ENCODE measurements around the gene SUDS3. TPM values are rescaled to one million over a fixed set of nuclear protein-coding genes. Genes with fewer than 3 reads are reported as not detected.
A peak's percentile ranks its signal among the peaks of the same experiment; 100 is the strongest.

SUDS3 gene
- total RNA-seq, 1 donor from 2014 or later: 28.5 TPM

DNA sequence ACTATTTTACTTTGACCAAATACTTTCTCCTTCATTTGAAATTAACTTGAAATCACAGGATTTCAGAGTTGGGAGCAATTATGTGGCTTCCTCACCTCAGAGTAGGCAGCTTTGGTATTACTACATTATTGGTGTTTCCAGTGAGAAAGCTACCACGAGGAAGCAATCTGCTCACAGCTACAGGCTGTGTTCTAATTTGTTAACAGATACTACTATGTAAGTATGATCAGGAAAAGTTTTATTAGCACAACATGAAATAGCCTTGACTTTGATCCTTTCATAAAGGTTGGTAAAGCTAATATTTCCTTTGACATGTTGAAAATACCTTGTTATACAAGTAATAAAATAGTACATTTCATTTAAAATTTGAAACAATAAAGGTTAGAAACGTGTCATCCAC, 34.3 kb upstream of the SUDS3 start:
- DNase-seq (no peak), ATAC-seq (no peak)
- no peak for TF ChIP-seq CTCF (IDR thresholded peaks at IDR 0.05)
- Histone ChIP-seq H3K4me3 (no peak overlapping the region), H3K27ac (no peak overlapping the region), H3K9me3 (no peaks in the 10 kb centered on the region), H3K4me1 (peaks cover 20% of the 10 kb centered on the region), H3K36me3 (no peaks in the 10 kb centered on the region), H3K27me3 (ENCODE audit: low read depth) (no peaks in the 10 kb centered on the region)
- intact Hi-C loops (cut with DNase I): no loop called here

GRCh38 chr12:118344829-118345228, 31.5 kb upstream of the SUDS3 start:
- Histone ChIP-seq H3K9me3 (no peaks in the 10 kb centered on the region), H3K4me1 (peaks cover 13% of the 10 kb centered on the region), H3K27ac (no peak overlapping the region), H3K36me3 (no peaks in the 10 kb centered on the region), H3K27me3 (ENCODE audit: low read depth) (no peaks in the 10 kb centered on the region), H3K4me3 (no peak overlapping the region)
- DNase-seq (no peak), ATAC-seq (no peak)
- intact Hi-C loops (cut with DNase I): no loop called here
- TF ChIP-seq CTCF (IDR thresholded peaks at IDR 0.05): no peak

GRCh38 chr12:118345355-118345754, 31.0 kb upstream of the SUDS3 start:
- Histone ChIP-seq H3K36me3 (no peaks in the 10 kb centered on the region), H3K9me3 (no peaks in the 10 kb centered on the region), H3K4me1 (peaks cover 13% of the 10 kb centered on the region), H3K4me3 (no peak overlapping the region), H3K27me3 (ENCODE audit: low read depth) (no peaks in the 10 kb centered on the region), H3K27ac (no peak overlapping the region)
- TF ChIP-seq CTCF (IDR thresholded peaks at IDR 0.05): no peak
- DNase-seq (no peak), ATAC-seq (no peak)
- intact Hi-C loops (cut with DNase I): no loop called here

GRCh38 chr12:118346895-118347294, 29.5 kb upstream of the SUDS3 start:
- TF ChIP-seq CTCF (IDR thresholded peaks at IDR 0.05): no peak
- no peaks in the 10 kb centered on the region for H3K36me3 ChIP-seq
- intact Hi-C loops (cut with DNase I): no loop called here
- peaks cover 13% of the 10 kb centered on the region for H3K4me1 ChIP-seq
- no peak overlapping the region for H3K27ac ChIP-seq
- no peaks in the 10 kb centered on the region for H3K27me3 ChIP-seq (ENCODE audit: low read depth)
- ATAC-seq (peak in 1 of 2 donors; percentile 44), DNase-seq (no peak)
- no peak overlapping the region for H3K4me3 ChIP-seq
- H3K9me3 ChIP-seq: no peaks in the 10 kb centered on the region

DNA sequence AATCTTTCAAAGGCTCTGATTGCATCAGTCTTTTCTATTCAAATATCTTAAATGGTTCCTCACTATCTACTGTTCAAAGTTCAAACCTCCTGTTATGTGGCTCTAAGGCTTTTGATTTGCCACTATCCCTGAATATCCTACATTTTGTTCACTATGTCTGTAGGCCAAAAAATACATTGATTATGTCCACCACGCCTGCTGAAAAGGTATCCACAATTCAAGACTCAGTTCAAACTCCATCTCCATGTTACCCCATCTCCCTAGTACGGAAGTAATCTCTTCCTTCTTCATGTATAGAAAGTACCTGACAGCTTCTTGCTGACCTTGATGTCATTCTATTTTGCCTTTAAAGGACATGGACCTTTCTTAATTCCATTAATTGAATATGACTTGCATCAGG, 28.4 kb upstream of the SUDS3 start:
- no peaks in the 10 kb centered on the region for H3K9me3 ChIP-seq
- no peak overlapping the region for H3K27ac ChIP-seq
- no peaks in the 10 kb centered on the region for H3K27me3 ChIP-seq (ENCODE audit: low read depth)
- no peak for TF ChIP-seq CTCF (IDR thresholded peaks at IDR 0.05)
- no peaks in the 10 kb centered on the region for H3K36me3 ChIP-seq
- DNase-seq (no peak), ATAC-seq (no peak)
- intact Hi-C loops (cut with DNase I): no loop called here
- no peak overlapping the region for H3K4me3 ChIP-seq
- H3K4me1 ChIP-seq: peaks cover 13% of the 10 kb centered on the region
